ENCODE data around the gene SLC29A3. TPM values are rescaled to one million over a fixed set of nuclear protein-coding genes. Genes with fewer than 3 reads are reported as not detected.

The SLC29A3 gene
- polyA plus RNA-seq, 12 donors, result 2.2 to 6.8 (median 3.8) TPM; not detected in 2

DNA sequence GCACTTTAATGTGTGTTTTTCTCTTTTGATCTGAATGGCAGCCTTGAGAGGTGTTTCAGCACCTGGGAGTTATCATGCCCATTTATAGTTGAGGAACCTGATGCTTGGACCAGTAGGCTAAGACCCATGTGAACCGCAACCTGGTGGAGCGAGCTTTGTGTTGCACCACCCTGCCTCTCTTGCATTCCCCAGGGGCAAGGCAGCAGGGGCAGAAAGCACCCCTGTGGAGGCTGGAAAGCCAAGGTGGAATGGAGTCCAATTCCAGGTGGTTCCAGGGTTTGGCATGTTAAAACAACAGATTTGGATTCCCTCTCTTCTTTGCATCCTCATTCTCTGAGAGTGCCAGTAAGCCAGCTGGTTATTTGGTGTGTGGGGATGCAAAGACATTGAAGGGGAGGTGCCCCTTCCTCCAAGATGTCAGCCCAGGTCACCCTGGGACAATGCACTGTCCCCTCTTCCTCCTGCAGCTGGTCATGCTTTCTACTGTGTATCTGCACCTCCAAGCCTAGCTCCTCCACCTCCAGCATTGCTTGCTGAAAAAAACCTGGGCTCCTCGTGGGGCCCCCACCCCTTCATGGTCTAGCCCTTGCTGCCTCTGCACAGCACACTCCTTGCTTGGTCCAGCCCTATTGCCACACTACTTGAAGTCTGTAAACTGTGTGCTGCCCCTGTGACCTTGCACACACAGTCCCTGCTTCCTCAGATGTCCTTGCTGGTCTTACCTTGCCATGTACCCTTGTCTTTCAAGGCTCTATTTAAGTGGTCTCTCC lies 72.0 kb downstream of the SLC29A3 start:
- no peak for DNase-seq

DNA sequence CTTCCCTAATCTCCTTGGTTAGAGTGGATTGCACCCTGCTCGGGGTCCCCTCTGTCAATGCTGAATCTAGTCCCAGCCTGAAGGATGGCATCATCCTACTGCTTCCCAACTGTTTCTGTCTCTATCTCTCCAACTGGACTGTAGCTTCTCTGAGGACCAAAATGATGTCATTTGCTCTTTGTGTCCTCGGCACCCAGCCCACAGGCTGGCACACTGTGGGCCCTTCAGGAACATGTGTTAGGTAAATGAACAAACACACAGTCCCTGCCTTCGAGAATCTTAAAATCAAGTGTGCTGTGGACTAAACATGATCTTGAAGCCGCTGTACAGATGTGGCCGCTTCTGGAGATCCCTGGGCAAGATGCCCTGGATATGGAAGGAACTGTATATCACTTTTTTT lies 72.6 kb downstream of the SLC29A3 start:
- DNase-seq, result no peak

DNA sequence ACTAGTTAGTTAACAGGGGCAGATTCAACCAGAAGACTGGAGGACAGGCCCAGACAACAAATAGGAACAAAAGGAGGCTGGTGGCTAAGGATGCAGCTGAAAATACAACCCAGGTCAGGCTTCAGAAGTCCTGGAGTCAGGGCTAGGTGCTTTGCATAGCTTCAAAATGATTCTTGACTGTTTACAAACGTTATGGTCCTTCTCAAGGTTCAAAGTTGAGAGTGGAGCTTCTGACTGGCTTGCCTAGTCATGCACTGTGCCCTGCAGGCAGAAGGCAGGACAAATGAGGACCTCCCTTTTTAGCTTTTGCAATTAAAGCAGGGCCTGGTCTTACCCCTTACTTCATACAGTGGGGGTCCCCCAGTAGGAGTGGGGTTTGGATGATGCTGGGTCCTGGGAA lies 73.2 kb downstream of the SLC29A3 start:
- DNase-seq, result no peak

DNA sequence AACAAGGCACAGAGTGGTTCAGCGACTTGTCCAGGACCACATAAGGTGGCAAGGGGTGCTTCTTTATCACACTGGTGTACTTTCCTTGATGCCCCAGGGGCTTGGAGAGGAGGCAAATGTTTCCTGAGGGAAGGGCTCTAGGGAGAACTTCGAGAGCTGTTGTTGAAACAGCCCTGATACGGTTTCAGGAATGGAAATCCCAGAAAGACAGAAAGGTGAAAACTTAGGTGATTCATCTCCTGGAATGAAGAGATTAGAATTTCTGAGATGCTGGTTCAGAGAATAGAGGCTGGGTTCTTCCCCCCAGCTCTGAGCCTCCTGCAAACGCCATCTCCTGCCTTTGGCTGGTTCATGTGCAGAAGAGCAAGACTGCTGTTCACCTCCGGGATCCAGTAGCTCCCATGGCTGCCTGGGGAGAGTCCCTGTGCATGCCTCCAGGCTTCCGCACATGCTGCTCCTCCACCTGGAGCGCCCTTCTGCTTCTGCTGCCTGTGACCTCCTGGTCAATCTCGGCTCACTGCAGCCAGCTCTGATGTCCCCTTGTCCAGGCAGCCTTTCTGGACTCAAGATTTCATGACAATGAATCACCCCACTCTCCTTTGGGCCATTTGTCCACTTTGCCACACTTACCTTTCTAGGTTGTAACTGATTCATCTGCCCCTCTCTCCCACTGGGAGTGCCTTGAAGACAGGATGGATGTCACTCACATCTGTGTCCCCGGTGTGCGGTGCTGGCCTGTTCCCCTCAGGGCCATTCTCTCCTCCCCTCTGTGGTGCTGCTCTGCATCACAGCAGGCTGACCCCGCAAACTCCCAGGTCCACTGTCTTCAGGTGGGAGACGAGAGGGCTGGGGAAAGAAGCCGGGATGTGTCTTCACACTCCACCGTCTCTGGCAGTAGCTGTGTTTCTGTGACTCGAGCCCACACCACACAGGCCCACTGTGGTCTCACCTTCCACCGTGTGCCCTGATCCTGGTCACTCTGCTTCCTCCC lies 74.0 kb downstream of the SLC29A3 start:
- DNase-seq, result no peak

DNA sequence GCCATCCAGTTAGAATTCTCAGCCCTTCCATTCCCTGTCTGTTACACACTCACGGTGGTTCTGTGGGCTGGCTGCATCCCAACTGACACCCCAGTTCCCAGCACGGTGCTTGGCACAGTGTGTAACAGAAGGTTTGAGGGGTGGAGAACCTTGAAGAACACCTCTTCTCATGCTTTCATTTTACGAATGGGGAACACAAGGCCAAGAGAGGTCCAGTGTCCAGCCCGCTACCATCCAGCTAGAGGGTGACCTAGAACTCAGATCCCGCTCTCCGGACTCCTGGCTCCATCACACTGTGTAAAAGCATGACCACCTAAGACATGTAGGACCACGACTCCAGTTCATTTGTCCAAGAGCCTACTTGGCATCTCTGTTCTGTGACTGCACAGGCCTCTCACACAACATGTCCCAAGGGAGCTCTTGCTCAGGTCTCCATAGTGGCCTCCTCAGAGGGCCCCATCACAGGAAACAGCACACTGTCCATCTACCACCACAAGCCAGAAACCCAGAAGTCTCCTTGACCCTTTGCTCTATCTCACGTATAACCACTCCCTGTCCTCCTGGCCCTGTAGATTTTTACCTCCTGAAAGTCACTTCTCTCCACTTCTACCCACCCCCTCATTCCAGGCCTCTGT lies 74.9 kb downstream of the SLC29A3 start:
- no peak for DNase-seq

DNA sequence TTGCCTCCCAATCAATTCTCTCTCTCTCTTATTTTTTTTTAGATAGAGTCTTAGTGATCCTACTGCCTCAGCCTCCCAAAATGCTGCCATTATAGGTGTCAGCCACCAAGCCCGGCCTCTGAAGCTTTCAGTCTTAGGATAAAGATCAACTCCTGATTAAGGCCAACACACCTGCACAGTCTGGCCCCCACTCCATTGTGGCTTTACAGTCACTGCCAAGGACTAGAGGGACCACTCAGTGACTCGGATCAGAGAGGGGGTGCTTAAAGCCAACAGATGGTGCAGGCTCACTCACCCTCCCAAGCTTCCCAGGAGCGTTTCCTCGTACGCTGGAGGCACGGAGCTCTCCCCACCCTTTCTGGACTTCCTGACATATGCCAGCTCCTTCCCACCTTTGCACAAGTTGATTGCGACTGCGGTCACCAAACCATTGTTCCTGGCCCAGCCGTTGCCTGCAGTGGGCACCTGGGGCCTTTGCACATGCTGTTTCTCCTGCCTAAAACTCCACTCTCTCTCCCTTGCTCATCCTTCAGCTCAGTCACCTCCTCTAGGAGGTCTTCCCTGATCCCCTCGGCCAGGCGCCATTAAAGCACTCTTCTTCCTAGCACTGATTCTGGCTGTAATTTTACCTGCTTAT lies 76.0 kb downstream of the SLC29A3 start:
- DNase-seq, result no peak

DNA sequence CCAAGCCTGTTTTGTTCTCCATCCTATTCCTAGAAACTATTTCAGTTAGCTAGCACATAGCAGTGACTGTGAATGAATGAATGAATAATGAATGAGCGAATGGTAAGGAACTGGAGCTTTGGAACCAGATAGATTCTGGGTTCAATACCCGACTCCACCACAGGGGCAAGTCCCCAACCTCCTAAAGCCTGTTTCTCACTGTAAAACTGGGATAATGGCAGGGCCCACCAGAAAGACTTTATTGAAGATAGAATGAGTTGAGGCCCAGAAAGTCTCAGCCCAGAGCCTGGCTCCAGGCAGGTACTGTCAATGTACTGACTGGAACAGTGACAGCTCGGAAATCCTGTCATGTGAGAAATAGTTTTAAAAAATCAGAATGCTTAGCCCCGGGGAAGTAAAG lies 76.6 kb downstream of the SLC29A3 start:
- DNase-seq, result no peak

DNA sequence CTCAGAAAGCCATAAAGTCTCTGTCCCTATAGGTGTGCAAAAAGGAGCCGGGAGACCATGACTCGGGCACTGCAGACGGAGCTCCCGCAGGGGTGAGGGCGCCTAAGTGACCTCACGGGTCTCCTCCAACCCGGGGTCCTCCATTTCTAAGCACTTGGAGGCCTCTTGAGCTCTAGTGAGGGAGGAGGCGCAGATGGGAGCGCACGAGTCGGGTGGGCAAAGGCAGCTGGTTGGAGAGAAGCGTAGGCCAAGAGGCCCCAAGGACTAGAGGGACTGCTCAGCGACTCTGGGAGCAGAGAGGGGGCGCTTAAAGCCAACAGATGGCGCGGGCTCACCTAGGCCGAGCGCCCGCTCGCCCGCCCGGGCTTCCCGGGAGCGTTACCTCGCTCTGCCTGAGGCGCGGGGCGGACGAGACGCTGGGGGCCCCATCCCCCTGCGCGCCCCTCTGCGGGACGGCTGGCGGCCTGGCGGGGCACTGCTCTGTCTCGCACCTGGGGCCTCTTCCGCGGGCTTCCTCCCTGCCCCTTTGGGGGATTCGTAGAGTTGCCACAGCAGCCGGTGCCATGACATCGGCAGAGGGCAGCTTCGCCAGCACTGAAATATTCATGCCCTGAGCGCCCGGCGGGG lies 77.1 kb downstream of the SLC29A3 start:
- DNase-seq, result peak; percentile 57

DNA sequence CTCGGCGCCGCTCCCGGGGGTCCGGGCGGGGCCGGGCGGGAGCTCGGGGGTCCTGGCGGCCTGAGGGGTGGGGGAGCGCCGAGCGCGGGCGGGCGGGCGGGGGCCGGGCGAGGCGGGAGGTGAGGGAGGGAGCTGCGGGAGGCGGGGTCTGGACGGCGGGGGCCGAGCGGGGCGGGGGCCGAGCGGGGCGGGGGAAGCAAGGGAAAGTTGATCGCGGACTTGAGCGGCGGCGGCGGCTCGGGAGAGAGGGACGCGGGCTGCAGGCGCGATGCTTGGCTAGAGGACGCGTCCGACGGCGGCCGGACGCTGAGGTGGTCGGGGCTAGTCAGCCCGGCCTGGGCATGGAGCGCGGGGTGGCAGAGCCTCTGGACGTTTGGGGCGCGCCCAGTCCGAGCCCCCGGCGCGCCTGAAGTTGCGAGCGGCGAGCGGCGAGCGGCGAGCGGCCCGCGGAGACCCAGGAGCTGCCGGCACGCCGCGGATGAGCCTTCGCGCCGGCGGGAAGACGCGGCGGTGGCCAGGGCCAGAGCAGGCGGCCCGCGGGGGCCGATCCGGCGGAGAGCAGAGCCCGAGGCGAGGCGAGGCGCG lies 77.7 kb downstream of the SLC29A3 start, which contains the start of gene CDH23:
CDH23 (plus strand) TSS at position 210 of the 585 bp plus-strand sequence. CDS start 42,912 bp downstream, outside the sequence.
- no peak for DNase-seq

DNA sequence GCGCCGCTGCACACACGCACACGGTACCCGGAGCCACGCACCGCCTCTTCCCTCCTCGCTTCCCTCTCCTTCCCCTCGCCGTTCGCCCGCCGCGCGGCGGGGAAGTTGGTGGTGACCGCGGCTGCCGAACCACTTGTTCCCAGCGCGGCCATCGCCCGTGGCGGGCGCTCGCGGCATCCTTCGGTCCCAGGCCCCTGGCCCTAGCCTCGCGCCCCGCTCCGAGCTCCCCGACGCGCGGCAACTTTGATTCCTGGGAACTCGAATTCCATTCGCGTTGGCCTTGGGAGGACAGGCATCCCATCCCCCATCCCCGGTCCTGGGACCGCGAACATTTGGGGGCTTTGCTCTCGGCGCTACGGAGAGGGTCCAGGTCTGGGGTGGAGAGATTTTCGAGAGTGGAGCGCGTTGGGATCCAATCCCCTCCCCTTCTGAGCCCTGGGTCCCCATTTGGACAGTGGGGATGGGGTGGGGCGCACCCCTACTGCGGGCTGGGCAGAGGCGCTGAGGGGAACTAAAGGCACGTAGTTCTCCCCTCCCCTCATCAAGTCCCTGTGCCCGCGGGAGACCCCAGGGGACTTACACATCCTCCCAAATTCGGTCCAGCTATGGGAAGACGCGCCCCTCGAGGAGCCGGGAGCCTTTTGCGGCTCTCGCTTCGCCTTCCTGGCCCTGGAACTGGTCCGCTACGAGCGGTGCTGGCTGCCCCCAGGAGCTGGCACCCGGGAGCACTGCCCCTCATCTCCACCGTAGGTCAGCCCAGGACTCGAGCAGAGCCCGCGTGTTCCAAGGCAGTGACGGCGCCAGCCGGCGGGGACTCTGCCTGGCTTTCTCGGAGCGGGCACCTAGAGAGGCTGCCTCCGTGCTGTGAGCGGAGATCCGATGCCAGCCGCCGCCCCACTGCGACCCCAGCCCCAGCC lies 78.5 kb downstream of the SLC29A3 start:
- DNase-seq, result no peak

DNA sequence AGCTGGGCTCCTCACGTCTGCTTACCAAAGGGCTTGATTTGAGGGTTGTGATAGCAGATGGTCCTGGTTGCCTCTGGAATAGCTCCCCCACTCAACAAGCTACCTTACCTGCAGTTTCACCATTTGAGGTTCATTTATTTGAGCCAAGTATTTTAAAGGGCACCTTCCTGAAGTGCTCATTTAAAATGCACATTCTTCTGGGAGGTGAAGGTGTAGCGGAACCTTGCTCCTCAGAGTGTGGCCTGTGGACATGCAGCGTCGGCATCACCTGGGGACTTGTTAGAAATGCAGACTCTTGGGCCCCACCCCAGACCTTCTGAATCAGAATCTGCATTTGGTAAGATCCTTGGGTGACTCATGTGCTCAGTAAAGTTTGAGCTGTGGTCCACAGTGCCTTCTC lies 79.9 kb downstream of the SLC29A3 start:
- no peak for DNase-seq

DNA sequence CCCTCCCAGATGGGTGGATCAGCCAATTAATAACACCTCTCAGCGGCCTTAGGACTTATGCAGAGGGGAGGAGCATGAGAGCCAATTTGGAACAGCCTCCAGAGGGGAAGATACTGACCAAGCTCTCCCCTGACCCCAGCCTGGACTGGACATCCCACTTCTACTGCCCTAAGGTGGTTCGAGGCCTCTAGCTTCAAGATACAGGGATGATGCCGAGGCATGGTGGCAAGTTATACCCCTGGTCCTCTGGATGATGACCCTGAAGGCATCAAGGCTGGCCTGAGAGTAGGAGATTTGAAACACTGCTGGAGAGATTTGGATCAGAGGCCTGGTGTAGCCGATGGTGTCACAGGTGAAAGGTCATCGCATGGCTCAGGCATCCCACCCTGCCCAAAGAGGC lies 80.9 kb downstream of the SLC29A3 start:
- DNase-seq, result no peak

DNA sequence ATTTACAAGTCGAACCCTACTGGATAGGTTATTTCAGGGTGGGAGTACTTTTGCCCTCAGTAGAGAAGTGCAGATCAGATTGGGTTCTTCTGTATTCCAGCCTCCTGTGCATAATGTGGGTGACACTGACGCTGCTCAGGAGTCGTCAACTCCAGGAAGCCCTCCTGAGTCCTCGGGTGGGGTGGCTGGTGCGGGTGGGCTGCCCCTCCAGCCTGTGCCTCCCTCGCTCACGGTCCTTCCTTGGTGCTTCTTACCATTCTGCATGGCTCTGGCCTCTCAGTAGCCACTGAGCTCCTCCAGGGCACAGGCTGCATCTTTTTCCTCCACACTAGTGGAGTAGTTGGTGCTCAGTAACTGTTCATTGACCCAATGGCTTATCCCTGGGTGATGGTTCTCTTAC lies 82.0 kb downstream of the SLC29A3 start:
- no peak for DNase-seq

DNA sequence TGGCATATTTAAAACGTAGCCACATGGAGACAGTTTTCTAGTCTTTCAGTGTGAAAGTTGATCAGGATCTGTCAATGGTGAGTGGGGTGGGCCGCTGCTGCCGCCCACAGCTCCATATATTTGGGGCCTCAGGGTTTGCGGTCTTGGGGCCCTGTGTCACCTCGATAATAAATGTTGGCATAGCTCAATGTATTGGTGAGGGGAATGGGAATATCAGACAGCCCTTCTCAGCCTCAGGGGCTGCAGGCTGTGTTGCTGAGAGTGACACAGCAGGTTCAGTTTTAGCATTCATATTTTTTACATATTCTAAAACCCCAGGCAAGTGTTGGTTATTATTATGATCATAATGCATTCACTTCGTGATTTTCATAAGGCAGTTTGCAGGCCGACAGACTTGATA lies 82.9 kb downstream of the SLC29A3 start:
- DNase-seq, result no peak

DNA sequence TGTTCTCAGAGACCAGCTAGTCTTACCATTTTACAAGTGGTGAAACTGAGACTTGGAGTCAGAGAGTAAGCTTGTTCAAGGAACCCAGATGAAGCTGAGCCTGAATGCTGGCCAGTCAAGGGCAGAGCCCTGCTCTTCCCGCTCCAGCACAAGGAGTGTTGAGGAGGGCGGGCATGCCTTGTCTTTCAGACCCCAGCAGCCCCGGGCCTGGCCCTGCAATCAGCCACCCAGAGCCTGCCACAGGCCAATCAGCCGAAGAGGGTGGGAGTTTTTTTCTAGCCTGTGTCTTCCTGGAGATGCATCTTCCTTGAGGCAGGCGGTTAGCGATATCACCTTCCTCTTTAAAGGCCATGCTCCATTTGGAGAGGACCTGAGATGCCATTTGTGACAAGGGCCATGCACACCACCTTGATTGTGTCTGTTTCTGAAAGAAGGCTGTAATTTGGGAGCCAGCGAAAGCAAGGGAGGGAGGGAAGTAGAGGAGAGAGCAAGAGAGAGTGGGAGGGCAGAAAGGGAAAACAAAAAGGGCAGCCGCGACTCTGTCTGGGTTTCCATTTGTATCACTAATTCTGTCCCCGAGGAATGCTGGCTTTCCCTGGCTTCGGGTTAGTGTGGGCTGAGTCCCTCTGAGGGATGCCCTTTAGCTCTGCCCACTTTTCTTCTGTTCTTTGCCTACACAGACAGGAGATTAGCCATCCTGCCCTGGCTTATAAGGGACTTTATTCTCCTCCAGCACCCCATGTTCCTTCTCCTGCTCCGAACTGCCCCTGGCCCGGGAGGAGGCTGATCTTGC lies 85.6 kb downstream of the SLC29A3 start:
- no peak for DNase-seq

DNA sequence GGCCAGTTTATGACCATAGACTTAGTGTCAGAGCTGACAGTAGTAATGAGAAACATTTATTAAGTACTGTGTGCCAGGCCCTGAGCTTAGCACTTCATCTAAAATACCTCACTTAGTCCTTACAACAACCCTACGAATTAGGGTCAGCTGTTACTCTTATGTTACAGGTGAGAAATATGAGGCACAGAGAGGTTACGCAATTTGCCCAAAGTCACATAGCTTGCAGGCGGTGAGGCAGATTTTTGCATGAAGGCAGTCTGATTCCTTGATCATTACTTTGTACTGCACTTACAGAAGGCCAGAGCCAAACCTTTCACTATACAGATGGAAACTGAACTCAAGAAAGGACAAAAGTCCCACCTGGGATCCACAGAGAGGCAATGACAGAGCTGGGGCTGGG lies 87.8 kb downstream of the SLC29A3 start:
- no peak for DNase-seq

DNA sequence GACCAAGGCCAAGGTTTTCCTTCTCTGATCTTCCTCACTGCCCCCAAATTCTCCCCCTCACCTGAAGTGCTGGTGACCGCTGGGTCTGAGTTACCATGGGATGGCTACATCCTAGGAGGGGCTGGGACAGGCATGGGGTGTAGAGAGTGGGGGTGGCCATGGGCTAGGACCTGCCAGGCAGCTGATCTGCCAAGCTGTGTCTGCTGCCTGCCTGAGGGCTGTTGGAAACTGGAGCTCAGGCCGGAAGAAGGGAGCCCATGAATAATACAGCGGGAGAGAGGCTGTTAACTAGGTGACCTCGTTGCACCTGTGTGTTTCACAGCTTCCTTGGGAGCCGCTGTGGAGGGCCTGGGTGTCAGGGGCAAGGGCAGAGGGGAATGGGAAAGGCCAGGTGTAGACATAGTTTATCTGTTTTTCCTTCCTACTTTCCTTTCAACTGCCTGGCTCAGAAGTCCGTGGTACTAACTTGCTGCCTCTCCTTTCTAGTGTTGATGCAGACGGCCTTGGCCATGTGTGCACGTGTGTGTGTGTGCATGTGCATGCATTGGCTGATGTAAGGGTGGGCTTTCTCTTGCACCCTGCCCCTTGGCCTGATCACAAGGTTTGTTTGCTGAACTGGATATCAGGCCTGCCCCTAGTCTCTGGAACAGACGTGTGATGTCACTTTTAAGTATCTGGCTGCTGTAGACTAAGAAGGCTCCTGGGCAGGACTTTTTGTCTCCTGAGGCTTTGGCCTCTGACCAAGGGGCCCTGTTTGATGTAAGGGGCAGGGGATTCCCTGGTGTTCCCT lies 89.6 kb downstream of the SLC29A3 start:
- DNase-seq, result no peak

DNA sequence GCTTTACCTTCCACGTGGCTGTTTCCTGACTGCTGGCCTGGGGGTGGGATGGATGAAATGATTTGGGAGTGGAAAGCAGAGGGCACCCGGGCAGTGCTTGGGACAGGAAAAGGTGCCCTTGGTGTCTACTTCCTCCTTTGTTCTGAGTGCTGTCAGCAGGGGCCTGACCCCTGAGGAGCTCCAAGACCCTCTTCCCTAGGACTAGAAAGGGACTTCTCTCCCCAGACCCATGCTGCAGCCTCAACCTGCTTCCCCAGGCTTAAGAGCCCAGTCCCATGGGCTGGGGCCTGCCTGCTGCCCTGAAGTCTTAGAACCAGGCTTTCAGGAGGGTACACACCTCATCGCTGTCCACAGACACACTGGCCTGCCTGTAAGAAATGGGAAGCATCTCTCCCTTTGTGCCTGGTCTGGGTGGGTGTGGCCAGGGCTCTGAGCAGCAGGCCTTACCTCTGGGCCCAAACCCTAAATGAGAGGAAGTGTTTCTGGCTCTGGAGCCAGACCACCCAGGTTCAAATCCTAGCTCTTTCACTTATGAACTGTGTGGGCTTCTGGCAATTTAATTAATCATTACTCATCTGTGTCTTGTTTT lies 90.6 kb downstream of the SLC29A3 start:
- no peak for DNase-seq

All from muscle of arm (tissue), 12 donors.